Colonic mucosa (tissue), 4 donors: ENCODE results near the gene FHIT. TPM values are rescaled to one million over a fixed set of nuclear protein-coding genes. Genes with fewer than 3 reads are reported as not detected.

ENCODE experiments used
- DNase-seq: peaks from one replicate; pipeline ENCODE4 v3.0.0-alpha.2; 2020
- H3K27ac ChIP-seq: fragments of 200-600 bp; one replicate; pipeline ENCODE4 v1.8.0; 2021
- H3K27me3 ChIP-seq: fragments of 200-600 bp; one replicate; pipeline ENCODE4 v1.8.0; 2021
- H3K36me3 ChIP-seq: fragments of 200-600 bp; one replicate; pipeline ENCODE4 v1.8.0; 2021
- H3K4me1 ChIP-seq: fragments of 200-600 bp; one replicate; pipeline ENCODE4 v1.8.0; 2021; ENCODE audit warnings: mild to moderate bottlenecking
- H3K4me3 ChIP-seq: fragments of 200-600 bp; one replicate; pipeline ENCODE4 v1.8.0; 2021
- H3K9ac ChIP-seq, 2 donors: one replicate each; pipeline ENCODE4 v1.7.0; 2013; ENCODE audit warnings: control low read depth in 2 of 2, low read depth in 2 of 2, low read length in 2 of 2
- H3K9me3 ChIP-seq: fragments of 200-600 bp; one replicate; pipeline ENCODE4 v1.8.0; 2021
- intact Hi-C: fragments of 100-400 bp; cut with DNase I; formaldehyde crosslinking; loops from one replicate; pipeline ENCODE4 v1.14.1; 2022
- total RNA-seq, 2 donors: library from RNA; stranded (reverse); fragmentation: NEBNext Ultra II Directional in 1 of 2; extraction: Animal tissue kit (Norgen Biotek cat#: 25700) in 1 of 2; gene quantifications; one replicate each; pipeline ENCODE4 v1.2.1, GENCODE V29; 2021
- TF ChIP-seq, protein P1 (sequence below): fragments of 200-600 bp; IDR thresholded peaks from one replicate; pipeline ENCODE4 v1.8.0; 2022; ENCODE audit warnings: antibody characterized with exemption, mild to moderate bottlenecking
- donor health status: healthy.
- donor health status: DM: no; HTN: no; CAD: no.
- donor health status: DM: no; HTN: no; CAD: no.

Gene FHIT
- total RNA-seq, 2 donors from 2014 or later, result 7.7 to 9.4 TPM

- H3K27ac ChIP-seq, result no peak overlapping the region
- H3K4me3 ChIP-seq, result no peak overlapping the region
- H3K9ac ChIP-seq, result no peak overlapping the region
- H3K9me3 ChIP-seq, result no peaks in the 10 kb centered on the region
- H3K36me3 ChIP-seq, result no peaks in the 10 kb centered on the region
- TF ChIP-seq, protein P1, sequence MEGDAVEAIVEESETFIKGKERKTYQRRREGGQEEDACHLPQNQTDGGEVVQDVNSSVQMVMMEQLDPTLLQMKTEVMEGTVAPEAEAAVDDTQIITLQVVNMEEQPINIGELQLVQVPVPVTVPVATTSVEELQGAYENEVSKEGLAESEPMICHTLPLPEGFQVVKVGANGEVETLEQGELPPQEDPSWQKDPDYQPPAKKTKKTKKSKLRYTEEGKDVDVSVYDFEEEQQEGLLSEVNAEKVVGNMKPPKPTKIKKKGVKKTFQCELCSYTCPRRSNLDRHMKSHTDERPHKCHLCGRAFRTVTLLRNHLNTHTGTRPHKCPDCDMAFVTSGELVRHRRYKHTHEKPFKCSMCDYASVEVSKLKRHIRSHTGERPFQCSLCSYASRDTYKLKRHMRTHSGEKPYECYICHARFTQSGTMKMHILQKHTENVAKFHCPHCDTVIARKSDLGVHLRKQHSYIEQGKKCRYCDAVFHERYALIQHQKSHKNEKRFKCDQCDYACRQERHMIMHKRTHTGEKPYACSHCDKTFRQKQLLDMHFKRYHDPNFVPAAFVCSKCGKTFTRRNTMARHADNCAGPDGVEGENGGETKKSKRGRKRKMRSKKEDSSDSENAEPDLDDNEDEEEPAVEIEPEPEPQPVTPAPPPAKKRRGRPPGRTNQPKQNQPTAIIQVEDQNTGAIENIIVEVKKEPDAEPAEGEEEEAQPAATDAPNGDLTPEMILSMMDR, result no peak
- no peak for DNase-seq
- H3K4me1 ChIP-seq, result no peaks in the 10 kb centered on the region
- H3K27me3 ChIP-seq, result no peaks in the 10 kb centered on the region
- intact Hi-C loops, result no loop called here
Observed at GRCh38 chr3:59998058-59998457, 1253.2 kb downstream of the FHIT start.

DNA sequence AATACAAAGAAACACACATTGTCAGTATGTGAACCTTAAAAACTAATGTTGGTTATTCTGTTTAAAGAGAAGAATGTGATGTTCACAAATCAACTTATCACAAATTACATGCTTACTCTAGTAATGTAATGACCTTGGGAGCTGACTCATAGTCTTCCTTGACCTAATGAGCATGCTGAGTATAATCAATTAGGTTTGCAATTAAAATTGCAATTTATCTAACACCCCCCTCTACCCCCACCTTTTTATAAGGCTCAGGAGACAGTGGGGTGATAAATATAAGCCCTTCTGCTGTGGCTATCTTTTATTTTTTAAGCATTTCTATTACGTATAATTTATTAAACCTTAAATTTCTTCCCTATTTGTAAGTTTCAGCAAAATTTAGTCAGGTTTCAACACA lies 1253.7 kb downstream of the FHIT start:
- DNase-seq, result no peak
- intact Hi-C loops, result no loop called here
- Histone ChIP-seq H3K9me3 (no peaks in the 10 kb centered on the region), H3K4me1 (no peaks in the 10 kb centered on the region), H3K9ac (no peak overlapping the region), H3K4me3 (no peak overlapping the region), H3K27me3 (no peaks in the 10 kb centered on the region), H3K36me3 (no peaks in the 10 kb centered on the region), H3K27ac (no peak overlapping the region)
- TF ChIP-seq, protein P1, result no peak

DNA sequence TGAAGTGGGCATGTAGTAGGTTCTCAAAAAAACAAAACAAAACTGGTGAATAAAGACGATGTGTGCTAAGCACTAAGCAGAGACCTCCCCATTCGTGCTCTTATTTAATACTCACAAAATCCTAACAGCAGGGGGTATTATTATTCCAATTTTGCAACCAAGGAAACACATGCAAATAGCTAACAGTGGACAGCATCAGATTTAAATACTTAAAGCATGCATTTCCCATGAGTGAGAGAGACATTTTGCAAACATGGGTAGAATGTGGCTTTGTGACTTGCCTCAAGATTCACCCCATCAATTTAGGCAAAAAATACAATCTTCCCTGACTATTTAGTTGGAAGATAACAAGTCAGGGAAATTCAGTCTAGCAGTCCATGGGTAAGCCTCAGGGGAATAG lies 1255.2 kb downstream of the FHIT start:
- no peak for DNase-seq
- Histone ChIP-seq H3K27me3 (no peaks in the 10 kb centered on the region), H3K9me3 (no peaks in the 10 kb centered on the region), H3K4me3 (no peak overlapping the region), H3K36me3 (no peaks in the 10 kb centered on the region), H3K4me1 (no peaks in the 10 kb centered on the region), H3K9ac (no peak overlapping the region), H3K27ac (no peak overlapping the region)
- intact Hi-C loops, result no loop called here
- TF ChIP-seq, protein P1, result no peak

- H3K27ac ChIP-seq, result no peak overlapping the region
- TF ChIP-seq, protein P1, result no peak
- DNase-seq, result no peak
- intact Hi-C loops, result no loop called here
- H3K4me1 ChIP-seq, result no peaks in the 10 kb centered on the region
- H3K9me3 ChIP-seq, result no peaks in the 10 kb centered on the region
- H3K9ac ChIP-seq, result no peak overlapping the region
- no peak overlapping the region for H3K4me3 ChIP-seq
- H3K36me3 ChIP-seq, result no peaks in the 10 kb centered on the region
- no peaks in the 10 kb centered on the region for H3K27me3 ChIP-seq
Observed at GRCh38 chr3:59995563-59995962, 1255.7 kb downstream of the FHIT start.

GRCh38 chr3:59994732-59995304 lies 1256.4 kb downstream of the FHIT start:
- intact Hi-C loops, result no loop called here
- Histone ChIP-seq H3K9ac (no peak overlapping the region), H3K4me3 (no peak overlapping the region), H3K27me3 (no peaks in the 10 kb centered on the region), H3K4me1 (no peaks in the 10 kb centered on the region), H3K27ac (no peak overlapping the region), H3K9me3 (no peaks in the 10 kb centered on the region), H3K36me3 (no peaks in the 10 kb centered on the region)
- no peak for DNase-seq
- TF ChIP-seq, protein P1, result no peak
